Renal cortex interstitium (tissue), 15 donors: ENCODE measurements around the gene ANKRD61. TPM values are rescaled to one million over a fixed set of nuclear protein-coding genes. Genes with fewer than 3 reads are reported as not detected.
"Not testable (repeated sequence)": the region's sequence is repeated elsewhere in the genome, so short reads cannot be mapped to it uniquely, and the experiment has no call there.

ENCODE experiments used
- DNase-seq, 11 donors: peaks; one replicate each; pipeline ENCODE4 v3.0.0-alpha.2; 2013; ENCODE audit warnings: low read depth in 9 of 11, low spot score in 4 of 11; ENCODE audit errors: extremely low read depth in 1 of 11
- long read RNA-seq, 16 experiments: transcript quantifications; one replicate each; lab custom pipeline, GENCODE V29; 2026
- polyA plus RNA-seq, 3 donors: library from polyadenylated mRNA; unstranded; fragments of 120-200 nt; gene quantifications; one replicate each; pipeline ENCODE4 v1.2.1, GENCODE V29; 2013; ENCODE audit not compliant: insufficient read length in 3 of 3

The ANKRD61 gene
- 1 to 10 TPM; 1.0 to 3.9 (median 1.0) TPM for polyA plus RNA-seq
- long read RNA-seq, donor 1, partial matches to known transcripts = 13 of 13 reads
- long read RNA-seq, donor 1, other reads (novel, unspliced or antisense) = 0 of 13 reads
- long read RNA-seq, donor 2, partial matches to known transcripts = 9 of 9 reads
- long read RNA-seq, donor 2, other reads (novel, unspliced or antisense) = 0 of 9 reads
- long read RNA-seq, donor 3 = 0 reads
- long read RNA-seq, donor 4 = 0 reads
- long read RNA-seq, donor 5 = 0 reads
- long read RNA-seq, donor 6 = 0 reads
- long read RNA-seq, donor 7 = 0 reads
- long read RNA-seq, donor 8 = 0 reads
- long read RNA-seq, donor 9 = 0 reads
- long read RNA-seq, donor 10 = 0 reads
- long read RNA-seq, donor 11, partial matches to known transcripts = 26 of 39 reads
- long read RNA-seq, donor 11, other reads (novel, unspliced or antisense) = 13 of 39 reads
- long read RNA-seq, donor 12, partial matches to known transcripts = 14 of 19 reads
- long read RNA-seq, donor 12, other reads (novel, unspliced or antisense) = 5 of 19 reads
- long read RNA-seq, donor 13 = 0 reads
- long read RNA-seq, donor 14 = 0 reads
- long read RNA-seq, donor 15 = 0 reads
- long read RNA-seq, donor 16 = 0 reads

GRCh38 chr7:6030988-6031387 lies at the start of gene ANKRD61:
Gene ANKRD61 (plus strand): TSS chr7:6031376. CDS start chr7:6031376, 0 bp downstream.
- no peak for DNase-seq

- not testable (repeated sequence) for DNase-seq
These were observed 44.1 kb upstream of the ANKRD61 start for GRCh38 chr7:5987061-5987460.

- DNase-seq = peak in 8 of 11 donors; percentile 22 to 71 (median 48)
These were observed 33.9 kb upstream of the ANKRD61 start for GRCh38 chr7:5997210-5997808.

GRCh38 chr7:6007386-6007785 lies 23.8 kb upstream of the ANKRD61 start:
- no peak for DNase-seq

GRCh38 chr7:6007835-6008590 lies 23.2 kb upstream of the ANKRD61 start:
- not testable (repeated sequence) for DNase-seq

GRCh38 chr7:6008668-6009611 lies 22.2 kb upstream of the ANKRD61 start, which contains the start of the genes AIMP2 and PMS2:
Gene AIMP2 (plus strand): TSS chr7:6009272. CDS start chr7:6009364, 92 bp downstream.
Gene PMS2 (minus strand): TSS chr7:6009049. CDS start chr7:6009019, 30 bp downstream.
- peak; percentile 95 to 100 (median 99) for DNase-seq

- not testable (repeated sequence) for DNase-seq
These were observed 20.8 kb upstream of the ANKRD61 start for GRCh38 chr7:6010370-6010769.

- DNase-seq = no peak
These were observed 19.6 kb upstream of the ANKRD61 start for GRCh38 chr7:6011541-6011940.

GRCh38 chr7:6012355-6013104 lies 18.6 kb upstream of the ANKRD61 start:
- no peak for DNase-seq

- no peak for DNase-seq
These were observed 15.1 kb upstream of the ANKRD61 start for GRCh38 chr7:6015917-6016652.

- DNase-seq = no peak
These were observed 14.6 kb upstream of the ANKRD61 start for GRCh38 chr7:6016653-6016966.

- no peak for DNase-seq
These were observed 10.5 kb upstream of the ANKRD61 start for GRCh38 chr7:6020371-6021286.

- DNase-seq = no peak
These were observed 8.5 kb upstream of the ANKRD61 start for GRCh38 chr7:6022707-6023106.

- no peak for DNase-seq
These were observed 7.2 kb upstream of the ANKRD61 start for GRCh38 chr7:6023974-6024435.

- DNase-seq = no peak
These were observed 5.0 kb upstream of the ANKRD61 start for GRCh38 chr7:6026011-6026819.
